H9 (cell line): Measurements from ENCODE around the gene CCK. TPM values are rescaled to one million over a fixed set of nuclear protein-coding genes. Genes with fewer than 3 reads are reported as not detected.

Experiments used
- DNase-seq: peaks from one replicate; pipeline ENCODE4 v3.0.0-alpha.2; 2017
- H2AFZ ChIP-seq: one replicate; pipeline ENCODE4 v1.6.1; 2013; ENCODE audit warnings: mild to moderate bottlenecking, low read length, control low read depth, moderate library complexity
- H2AK5ac ChIP-seq: 2 replicates; pipeline ENCODE4 v1.6.1; 2013; ENCODE audit warnings: low read length, control low read depth, mixed read lengths; ENCODE audit not compliant: insufficient read length
- H2BK120ac ChIP-seq: one replicate; pipeline ENCODE4 v1.6.1; 2013; ENCODE audit warnings: low read depth, mild to moderate bottlenecking, low read length, control low read depth, inconsistent platforms; ENCODE audit not compliant: poor library complexity, severe bottlenecking
- H2BK12ac ChIP-seq: 2 replicates; pipeline ENCODE4 v1.6.1; 2013; ENCODE audit warnings: low read length, control low read depth, mixed read lengths, low read depth; ENCODE audit not compliant: insufficient read length
- H2BK15ac ChIP-seq: 2 replicates; pipeline ENCODE4 v1.6.1; 2013; ENCODE audit warnings: low read depth, low read length, control low read depth
- H2BK20ac ChIP-seq: one replicate; pipeline ENCODE4 v1.6.1; 2013; ENCODE audit warnings: low read depth, mild to moderate bottlenecking, low read length, control low read depth, inconsistent platforms; ENCODE audit not compliant: poor library complexity, severe bottlenecking
- H2BK5ac ChIP-seq: 2 replicates; pipeline ENCODE4 v1.6.1; 2013; ENCODE audit warnings: low read length, control low read depth, mixed read lengths; ENCODE audit not compliant: insufficient read length
- H3K14ac ChIP-seq: 2 replicates; pipeline ENCODE4 v1.6.1; 2013; ENCODE audit warnings: low read length, control low read depth; ENCODE audit not compliant: insufficient read depth
- H3K18ac ChIP-seq: 2 replicates; pipeline ENCODE4 v1.6.1; 2013; ENCODE audit warnings: low read depth, mild to moderate bottlenecking, mixed read lengths, low read length, control low read depth; ENCODE audit not compliant: insufficient read length
- H3K23ac ChIP-seq: 2 replicates; pipeline ENCODE4 v1.6.1; 2013; ENCODE audit warnings: low read length, control low read depth, mixed read lengths, low read depth; ENCODE audit not compliant: insufficient read length
- H3K23me2 ChIP-seq: 2 replicates; pipeline ENCODE4 v1.6.1; 2013; ENCODE audit warnings: low read depth, mild to moderate bottlenecking, mixed read lengths, low read length, control low read depth; ENCODE audit not compliant: insufficient read length, poor library complexity, severe bottlenecking
- H3K27ac ChIP-seq: 2 replicates; pipeline ENCODE4 v1.5.1; 2013; ENCODE audit warnings: low read length, control low read depth, mixed read lengths, low read depth; ENCODE audit not compliant: insufficient read length
- H3K27me3 ChIP-seq: 2 replicates; pipeline ENCODE4 v1.6.1; 2013; ENCODE audit warnings: low read length, control low read depth, inconsistent platforms; ENCODE audit not compliant: insufficient read depth
- H3K4ac ChIP-seq: 2 replicates; pipeline ENCODE4 v1.6.1; 2013; ENCODE audit warnings: low read depth, mild to moderate bottlenecking, control low read depth, inconsistent platforms, low read length, moderate library complexity
- H3K4me1 ChIP-seq: 2 replicates; pipeline ENCODE4 v1.6.1; 2013; ENCODE audit warnings: low read length, control low read depth, inconsistent platforms; ENCODE audit not compliant: insufficient read depth
- H3K4me2 ChIP-seq: 2 replicates; pipeline ENCODE4 v1.6.1; 2013; ENCODE audit warnings: low read length, control low read depth, mixed read lengths; ENCODE audit not compliant: insufficient read length, insufficient read depth
- H3K56ac ChIP-seq: 2 replicates; pipeline ENCODE4 v1.6.1; 2013; ENCODE audit warnings: low read depth, mild to moderate bottlenecking, mixed read lengths, low read length, control low read depth; ENCODE audit not compliant: insufficient read length
- H3K79me1 ChIP-seq: 2 replicates; pipeline ENCODE4 v1.6.1; 2013; ENCODE audit warnings: low read depth, mild to moderate bottlenecking, moderate library complexity, low read length, control low read depth, inconsistent platforms; ENCODE audit not compliant: insufficient read depth, poor library complexity, severe bottlenecking
- H3K79me2 ChIP-seq: 2 replicates; pipeline ENCODE4 v1.6.1; 2013; ENCODE audit warnings: low read length, control low read depth, inconsistent platforms; ENCODE audit not compliant: insufficient read depth
- H3K9ac ChIP-seq: 2 replicates; pipeline ENCODE4 v1.6.1; 2013; ENCODE audit warnings: low read length, control low read depth, mixed read lengths; ENCODE audit not compliant: insufficient read length; ENCODE audit errors: extremely low read depth
- H3K9me3 ChIP-seq: one replicate; pipeline ENCODE4 v1.6.1; 2013; ENCODE audit warnings: low read depth, low read length, inconsistent platforms; ENCODE audit not compliant: control insufficient read depth
- H3T11ph ChIP-seq: one replicate; pipeline ENCODE4 v1.6.1; 2013; ENCODE audit warnings: mild to moderate bottlenecking, low read length, control low read depth, inconsistent platforms
- H4K20me1 ChIP-seq: one replicate; pipeline ENCODE4 v1.6.1; 2013; ENCODE audit not compliant: control insufficient read depth, insufficient read length, insufficient read depth
- H4K5ac ChIP-seq: 2 replicates; pipeline ENCODE4 v1.6.1; 2013; ENCODE audit warnings: low read depth, mild to moderate bottlenecking, mixed read lengths, low read length, control low read depth; ENCODE audit not compliant: insufficient read length
- H4K8ac ChIP-seq: replicated peaks from 2 replicates; pipeline ENCODE4 v1.6.1; 2013; ENCODE audit warnings: low read length, control low read depth, mixed read lengths, low read depth; ENCODE audit not compliant: insufficient read length
- H4K91ac ChIP-seq: 2 replicates; pipeline ENCODE4 v1.6.1; 2013; ENCODE audit warnings: low read depth, mild to moderate bottlenecking, moderate library complexity, mixed read lengths, low read length, control low read depth; ENCODE audit not compliant: insufficient read length
- H3K27ac Mint-ChIP-seq, 3 experiments: 2 replicates in 2 of 3; 3 replicates in 1 of 3; pipeline ENCODE4 v1.8.0; 2020 to 2021; ENCODE audit warnings: mixed read lengths in 3 of 3, mild to moderate bottlenecking in 1 of 3, moderate library complexity in 1 of 3
- H3K27me3 Mint-ChIP-seq: 2 replicates; pipeline ENCODE4 v1.8.0; 2021; ENCODE audit warnings: low read depth, mild to moderate bottlenecking, moderate library complexity, mixed read lengths
- H3K36me3 Mint-ChIP-seq, 3 experiments: 2 replicates in 2 of 3; 3 replicates in 1 of 3; pipeline ENCODE4 v1.8.0; 2020 to 2021; ENCODE audit warnings: low read depth in 3 of 3, mixed read lengths in 3 of 3; ENCODE audit not compliant: insufficient read depth in 1 of 3
- H3K4me1 Mint-ChIP-seq, 2 experiments: 2 replicates each; pipeline ENCODE4 v1.8.0; 2020; ENCODE audit warnings: mixed read lengths in 2 of 2
- H3K4me3 Mint-ChIP-seq, 2 experiments: 2 replicates in 1 of 2; 3 replicates in 1 of 2; pipeline ENCODE4 v1.8.0; 2020 to 2021; ENCODE audit warnings: mild to moderate bottlenecking in 2 of 2, mixed read lengths in 2 of 2, moderate library complexity in 1 of 2
- H3K9me3 Mint-ChIP-seq, 2 experiments: 2 replicates in 1 of 2; 3 replicates in 1 of 2; pipeline ENCODE4 v1.8.0; 2020; ENCODE audit warnings: mild to moderate bottlenecking in 2 of 2, mixed read lengths in 2 of 2, moderate library complexity in 1 of 2
- CTCF ChIP-seq: fragments of 200-600 bp; sonication (generic); conservative IDR thresholded peaks from 3 replicates; pipeline ENCODE4 v1.8.0; 2021; ENCODE audit warnings: antibody characterized with exemption, mild to moderate bottlenecking
- WGBS: extraction: QIAGEN DNeasy Blood & Tissue Kit; methylation state at CpG from one replicate; pipeline ENCODE4 v1.1.7; 2013; ENCODE audit warnings: missing lambda C conversion rate, low lambda C conversion rate, mixed read lengths; ENCODE audit not compliant: insufficient read length; ENCODE audit errors: extremely low coverage; 5-methylcytosine and 5-hydroxymethylcytosine counted together
- total RNA-seq: library from RNA; stranded (reverse); gene quantifications from 2 replicates; pipeline ENCODE4 v1.2.1, GENCODE V29; 2021

CCK gene
- total RNA-seq, 1 experiment from 2014 or later, result 0.37 TPM

GRCh38 chr3:42306499-42306898 lies 40.5 kb upstream of the CCK start:
- Histone ChIP-seq H3K27ac (no peak overlapping the region), H3K56ac (no peak overlapping the region), H4K20me1 (no peaks in the 10 kb centered on the region), H3K4ac (no peak overlapping the region), H3K23me2 (no peaks in the 10 kb centered on the region), H2BK15ac (no peak overlapping the region), H2AFZ (no peak overlapping the region), H3K18ac (no peak overlapping the region), H2BK12ac (no peak overlapping the region), H4K91ac (no peak overlapping the region), H2BK120ac (no peak overlapping the region), H4K8ac (no peak overlapping the region), H2BK5ac (no peak overlapping the region), H2BK20ac (no peak overlapping the region), H4K5ac (no peak overlapping the region), H3T11ph (no peak overlapping the region), H3K27me3 (no peaks in the 10 kb centered on the region), H2AK5ac (no peak overlapping the region), H3K9me3 (no peaks in the 10 kb centered on the region), H3K14ac (no peak overlapping the region), H3K4me2 (no peak overlapping the region), H3K4me1 (no peaks in the 10 kb centered on the region), H3K9ac (no peak overlapping the region), H3K79me1 (no peaks in the 10 kb centered on the region), H3K79me2 (no peaks in the 10 kb centered on the region), H3K23ac (no peak overlapping the region)
- Mint-ChIP-seq H3K4me3 (no peak overlapping the region), H3K27me3 (peaks cover 3% of the 10 kb centered on the region; the same call in 1 of the 2 replicates), H3K27ac (no peak overlapping the region), H3K4me1 (peaks cover 5 to 10% of the 10 kb centered on the region in 2 experiments), H3K36me3 (no peaks in the 10 kb centered on the region), H3K9me3 (peaks cover 0 to 6% of the 10 kb centered on the region in 2 experiments; a peak in 2 of 5 replicates)
- DNase-seq, result no peak
- no CpG with 5 or more reads among the region's 2 CpGs for WGBS
- no peak for TF ChIP-seq CTCF
